Measurements from ENCODE around the gene CLRN2. TPM values are rescaled to one million over a fixed set of nuclear protein-coding genes. Genes with fewer than 3 reads are reported as not detected.
"Not testable (repeated sequence)": the region's sequence is repeated elsewhere in the genome, so short reads cannot be mapped to it uniquely, and the experiment has no call there.

CLRN2 gene
- total and polyA plus RNA-seq, 2 donors from 2014 or later, result not detected

DNA sequence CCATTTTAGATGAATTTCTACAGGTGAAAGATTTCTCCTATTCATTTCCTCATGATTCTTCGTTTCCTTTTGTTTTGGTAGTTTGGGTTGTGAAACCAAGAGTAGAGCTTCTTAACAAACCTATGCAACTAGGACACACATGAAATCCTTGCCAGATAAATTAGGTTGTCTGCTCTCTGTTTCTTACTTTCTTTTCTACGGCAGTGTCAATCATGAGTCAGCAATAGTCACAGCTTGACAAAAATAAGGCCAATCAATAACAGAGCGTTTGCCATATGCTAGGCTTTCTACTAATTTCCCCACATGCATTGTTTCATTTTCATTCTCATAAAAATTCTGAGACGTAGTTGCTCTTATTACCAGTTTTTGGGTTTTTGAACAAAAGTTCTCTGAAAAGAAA is 20.3 kb downstream of the CLRN2 start:
- H3K27ac ChIP-seq (ENCODE audit: low read depth in 2 of 2, low read length in 2 of 2), result no peak overlapping the region
- H3K27me3 ChIP-seq (ENCODE audit: control insufficient read depth, insufficient read depth, low read length), result no peaks in the 10 kb centered on the region
- H3K4me3 ChIP-seq (ENCODE audit: low read length in 3 of 3), result no peak overlapping the region
- FAIRE-seq (no peak), DNase-seq (no peak)
- no peaks in the 10 kb centered on the region for H3K36me3 ChIP-seq (ENCODE audit: control insufficient read depth in 2 of 3, insufficient read depth in 3 of 3, low read length in 3 of 3)
- intact Hi-C loops (cut with DNase I), result no loop called here
- TF ChIP-seq, protein P1, sequence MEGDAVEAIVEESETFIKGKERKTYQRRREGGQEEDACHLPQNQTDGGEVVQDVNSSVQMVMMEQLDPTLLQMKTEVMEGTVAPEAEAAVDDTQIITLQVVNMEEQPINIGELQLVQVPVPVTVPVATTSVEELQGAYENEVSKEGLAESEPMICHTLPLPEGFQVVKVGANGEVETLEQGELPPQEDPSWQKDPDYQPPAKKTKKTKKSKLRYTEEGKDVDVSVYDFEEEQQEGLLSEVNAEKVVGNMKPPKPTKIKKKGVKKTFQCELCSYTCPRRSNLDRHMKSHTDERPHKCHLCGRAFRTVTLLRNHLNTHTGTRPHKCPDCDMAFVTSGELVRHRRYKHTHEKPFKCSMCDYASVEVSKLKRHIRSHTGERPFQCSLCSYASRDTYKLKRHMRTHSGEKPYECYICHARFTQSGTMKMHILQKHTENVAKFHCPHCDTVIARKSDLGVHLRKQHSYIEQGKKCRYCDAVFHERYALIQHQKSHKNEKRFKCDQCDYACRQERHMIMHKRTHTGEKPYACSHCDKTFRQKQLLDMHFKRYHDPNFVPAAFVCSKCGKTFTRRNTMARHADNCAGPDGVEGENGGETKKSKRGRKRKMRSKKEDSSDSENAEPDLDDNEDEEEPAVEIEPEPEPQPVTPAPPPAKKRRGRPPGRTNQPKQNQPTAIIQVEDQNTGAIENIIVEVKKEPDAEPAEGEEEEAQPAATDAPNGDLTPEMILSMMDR (IDR thresholded peaks at IDR 0.05; ENCODE audit: borderline replicate concordance, extremely low read depth, insufficient read depth), result no peak
- no peaks in the 10 kb centered on the region for H3K9me3 ChIP-seq (ENCODE audit: control insufficient read depth in 2 of 3, insufficient read depth in 1 of 3, low read length in 3 of 3)
- H3K4me1 ChIP-seq (ENCODE audit: control insufficient read depth in 2 of 3, insufficient read depth in 2 of 3, low read depth in 1 of 3, low read length in 3 of 3), result no peaks in the 10 kb centered on the region
- H3K9ac ChIP-seq (ENCODE audit: low read length in 3 of 3), result no peak overlapping the region

DNA sequence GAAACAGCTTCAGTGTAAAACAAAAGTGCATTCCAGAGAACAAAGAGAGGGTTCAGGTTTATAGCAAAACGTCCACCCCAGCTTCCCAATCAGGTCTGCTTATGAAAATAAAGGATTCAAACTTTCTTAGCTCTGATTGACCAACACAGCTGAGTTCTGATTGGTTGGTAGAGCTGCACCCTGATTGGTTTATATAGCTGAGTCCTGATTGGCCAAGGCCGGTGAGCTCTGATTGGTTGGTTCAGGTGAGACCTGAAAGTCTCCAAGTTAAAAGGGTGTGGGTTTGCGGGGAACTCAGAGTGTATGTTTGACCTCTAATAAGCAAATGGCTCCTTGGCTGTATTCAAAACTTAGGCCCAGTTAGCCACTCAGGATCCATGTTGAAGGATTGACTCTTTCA is 20.9 kb downstream of the CLRN2 start:
- DNase-seq (no peak), FAIRE-seq (no peak)
- no peaks in the 10 kb centered on the region for H3K27me3 ChIP-seq (ENCODE audit: control insufficient read depth, insufficient read depth, low read length)
- no peaks in the 10 kb centered on the region for H3K36me3 ChIP-seq (ENCODE audit: control insufficient read depth in 2 of 3, insufficient read depth in 3 of 3, low read length in 3 of 3)
- TF ChIP-seq, protein P1 (IDR thresholded peaks at IDR 0.05; ENCODE audit: borderline replicate concordance, extremely low read depth, insufficient read depth), result no peak
- H3K27ac ChIP-seq (ENCODE audit: low read depth in 2 of 2, low read length in 2 of 2), result no peak overlapping the region
- intact Hi-C loops (cut with DNase I), result no loop called here
- no peak overlapping the region for H3K4me3 ChIP-seq (ENCODE audit: low read length in 3 of 3)
- H3K4me1 ChIP-seq (ENCODE audit: control insufficient read depth in 2 of 3, insufficient read depth in 2 of 3, low read depth in 1 of 3, low read length in 3 of 3), result no peaks in the 10 kb centered on the region
- no peaks in the 10 kb centered on the region for H3K9me3 ChIP-seq (ENCODE audit: control insufficient read depth in 2 of 3, insufficient read depth in 1 of 3, low read length in 3 of 3)
- no peak overlapping the region for H3K9ac ChIP-seq (ENCODE audit: low read length in 3 of 3)

DNA sequence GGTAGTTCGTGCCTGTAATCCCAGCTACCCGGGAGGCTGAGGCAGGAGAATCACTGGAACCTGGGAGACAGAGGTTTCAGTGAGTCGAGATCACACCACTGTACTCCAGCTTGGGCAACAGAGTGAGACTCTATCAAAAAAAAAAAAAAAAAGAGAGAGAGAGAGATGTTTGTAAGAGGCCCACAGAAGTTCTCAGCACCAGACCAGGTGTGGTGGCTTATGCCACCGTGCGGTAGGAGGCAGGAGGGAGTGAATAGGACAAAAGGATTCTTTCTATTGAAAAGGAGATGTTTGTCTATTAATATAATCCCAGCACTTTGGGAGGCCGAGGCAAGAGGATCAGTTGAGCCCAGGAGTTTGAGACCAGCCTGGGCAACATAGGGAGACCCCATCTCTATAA is 22.1 kb downstream of the CLRN2 start:
- intact Hi-C loops (cut with DNase I); H3K27me3 ChIP-seq (ENCODE audit: control insufficient read depth, insufficient read depth, low read length); H3K4me1 ChIP-seq (ENCODE audit: control insufficient read depth in 2 of 3, insufficient read depth in 2 of 3, low read depth in 1 of 3, low read length in 3 of 3); H3K4me3 ChIP-seq (ENCODE audit: low read length in 3 of 3); H3K9ac ChIP-seq (ENCODE audit: low read length in 3 of 3); FAIRE-seq; H3K36me3 ChIP-seq (ENCODE audit: control insufficient read depth in 2 of 3, insufficient read depth in 3 of 3, low read length in 3 of 3); H3K27ac ChIP-seq (ENCODE audit: low read depth in 2 of 2, low read length in 2 of 2); DNase-seq; H3K9me3 ChIP-seq (ENCODE audit: control insufficient read depth in 2 of 3, insufficient read depth in 1 of 3, low read length in 3 of 3): not testable (repeated sequence)

DNA sequence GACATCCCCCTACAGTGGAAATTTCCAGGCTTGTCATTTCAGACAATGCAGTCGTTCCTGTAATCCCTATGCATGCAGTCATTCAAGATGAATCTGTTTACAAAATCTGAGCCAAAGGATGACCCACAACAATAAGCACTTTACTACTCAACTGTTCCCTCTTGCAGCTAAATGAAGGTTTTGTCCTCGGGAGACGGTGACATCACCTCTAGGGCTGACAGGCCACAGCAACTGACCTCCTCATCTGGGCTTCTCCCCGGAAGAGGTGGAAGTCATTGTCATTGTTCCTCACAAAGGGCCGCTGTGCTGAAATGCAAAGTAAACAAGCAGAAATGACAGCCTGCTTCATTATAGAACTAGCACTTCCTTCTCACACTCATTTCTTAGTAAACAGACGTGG is 29.2 kb downstream of the CLRN2 start:
- Histone ChIP-seq H3K4me3 (ENCODE audit: low read length in 3 of 3) (no peak overlapping the region), H3K9ac (ENCODE audit: low read length in 3 of 3) (no peak overlapping the region), H3K27me3 (ENCODE audit: control insufficient read depth, insufficient read depth, low read length) (no peaks in the 10 kb centered on the region), H3K4me1 (ENCODE audit: control insufficient read depth in 2 of 3, insufficient read depth in 2 of 3, low read depth in 1 of 3, low read length in 3 of 3) (no peaks in the 10 kb centered on the region), H3K27ac (ENCODE audit: low read depth in 2 of 2, low read length in 2 of 2) (no peak overlapping the region), H3K36me3 (ENCODE audit: control insufficient read depth in 2 of 3, insufficient read depth in 3 of 3, low read length in 3 of 3) (no peaks in the 10 kb centered on the region), H3K9me3 (ENCODE audit: control insufficient read depth in 2 of 3, insufficient read depth in 1 of 3, low read length in 3 of 3) (no peaks in the 10 kb centered on the region)
- DNase-seq (no peak), FAIRE-seq (no peak)
- TF ChIP-seq, protein P1 (IDR thresholded peaks at IDR 0.05; ENCODE audit: borderline replicate concordance, extremely low read depth, insufficient read depth), result no peak
- intact Hi-C loops (cut with DNase I), result no loop called here
